C4-2B (cell line): ENCODE data around the gene TP73.

Experiments used
- CTCF ChIP-seq: fragments of 450-650 bp; conservative IDR thresholded peaks from 2 replicates; pipeline ENCODE4 v1.5.1; 2017; ENCODE audit warnings: mild to moderate bottlenecking
- ZFX ChIP-seq: fragments of 450-650 bp; IDR thresholded peaks from 2 replicates; pipeline ENCODE4 v1.6.1; 2017

- TF ChIP-seq CTCF: no peak
- no peak for TF ChIP-seq ZFX
Measured at GRCh38 chr1:3609769-3610526, 42.4 kb upstream of the TP73 start.
